SIG-M5 treated with dmso at 0.1 percent for 504 hours (cell line): ENCODE data around the gene LRRC37A3.
"Not testable (repeated sequence)": the region's sequence is repeated elsewhere in the genome, so short reads cannot be mapped to it uniquely, and the experiment has no call there.

Experiments
- DNase-seq: peaks from one replicate; lab custom pipeline; 2025; ENCODE audit not compliant: unreplicated experiment; lab: John Stamatoyannopoulos, UW

LRRC37A3 gene

GRCh38 chr17:64926430-64926829 lies 7.2 kb upstream of the LRRC37A3 start:
- not testable (repeated sequence) for DNase-seq

- DNase-seq = not testable (repeated sequence)
Measured at GRCh38 chr17:64925244-64925643, 6.0 kb upstream of the LRRC37A3 start.

GRCh38 chr17:64923051-64923568 lies 3.8 kb upstream of the LRRC37A3 start:
- DNase-seq = peak; percentile 78

GRCh38 chr17:64920419-64921172 lies 1.3 kb upstream of the LRRC37A3 start:
- no peak for DNase-seq

- DNase-seq = no peak
Measured at GRCh38 chr17:64920026-64920418, 744 bp upstream of the LRRC37A3 start.

- DNase-seq = peak; percentile 9
Measured at GRCh38 chr17:64918842-64919288, 413 bp downstream of the LRRC37A3 start.

GRCh38 chr17:64917540-64917939 lies 1.7 kb downstream of the LRRC37A3 start:
- not testable (repeated sequence) for DNase-seq

- DNase-seq = not testable (repeated sequence)
Measured at GRCh38 chr17:64915244-64915643, 4.0 kb downstream of the LRRC37A3 start.

- not testable (repeated sequence) for DNase-seq
Measured at GRCh38 chr17:64910191-64910514, 9.1 kb downstream of the LRRC37A3 start.

- not testable (repeated sequence) for DNase-seq
Measured at GRCh38 chr17:64909511-64910190, 9.6 kb downstream of the LRRC37A3 start.

- not testable (repeated sequence) for DNase-seq
Measured at GRCh38 chr17:64904069-64904468, 15.2 kb downstream of the LRRC37A3 start.

GRCh38 chr17:64897136-64897535 lies 22.1 kb downstream of the LRRC37A3 start:
- not testable (repeated sequence) for DNase-seq

GRCh38 chr17:64874210-64874609 lies 45.1 kb downstream of the LRRC37A3 start:
- DNase-seq = not testable (repeated sequence)

- DNase-seq = peak; percentile 57
Measured at GRCh38 chr17:64847504-64848466, 71.5 kb downstream of the LRRC37A3 start.

GRCh38 chr17:64846892-64847291 lies 72.4 kb downstream of the LRRC37A3 start:
- DNase-seq = not testable (repeated sequence)

GRCh38 chr17:64843918-64844317 lies 75.4 kb downstream of the LRRC37A3 start:
- not testable (repeated sequence) for DNase-seq

- not testable (repeated sequence) for DNase-seq
Measured at GRCh38 chr17:64842900-64843299, 76.4 kb downstream of the LRRC37A3 start.

GRCh38 chr17:64840960-64841359 lies 78.3 kb downstream of the LRRC37A3 start:
- DNase-seq = not testable (repeated sequence)

- DNase-seq = not testable (repeated sequence)
Measured at GRCh38 chr17:64838513-64838912, 80.8 kb downstream of the LRRC37A3 start.

GRCh38 chr17:64837018-64837761 lies 82.1 kb downstream of the LRRC37A3 start:
- peak; percentile 79 for DNase-seq
